ENCODE results near the gene FOXO3.

- TF ChIP-seq, protein P1, sequence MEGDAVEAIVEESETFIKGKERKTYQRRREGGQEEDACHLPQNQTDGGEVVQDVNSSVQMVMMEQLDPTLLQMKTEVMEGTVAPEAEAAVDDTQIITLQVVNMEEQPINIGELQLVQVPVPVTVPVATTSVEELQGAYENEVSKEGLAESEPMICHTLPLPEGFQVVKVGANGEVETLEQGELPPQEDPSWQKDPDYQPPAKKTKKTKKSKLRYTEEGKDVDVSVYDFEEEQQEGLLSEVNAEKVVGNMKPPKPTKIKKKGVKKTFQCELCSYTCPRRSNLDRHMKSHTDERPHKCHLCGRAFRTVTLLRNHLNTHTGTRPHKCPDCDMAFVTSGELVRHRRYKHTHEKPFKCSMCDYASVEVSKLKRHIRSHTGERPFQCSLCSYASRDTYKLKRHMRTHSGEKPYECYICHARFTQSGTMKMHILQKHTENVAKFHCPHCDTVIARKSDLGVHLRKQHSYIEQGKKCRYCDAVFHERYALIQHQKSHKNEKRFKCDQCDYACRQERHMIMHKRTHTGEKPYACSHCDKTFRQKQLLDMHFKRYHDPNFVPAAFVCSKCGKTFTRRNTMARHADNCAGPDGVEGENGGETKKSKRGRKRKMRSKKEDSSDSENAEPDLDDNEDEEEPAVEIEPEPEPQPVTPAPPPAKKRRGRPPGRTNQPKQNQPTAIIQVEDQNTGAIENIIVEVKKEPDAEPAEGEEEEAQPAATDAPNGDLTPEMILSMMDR (IDR thresholded peaks at IDR 0.05): no peak
- TF ChIP-seq REST (IDR thresholded peaks at IDR 0.05; ENCODE audit: insufficient read depth in 1 of 2, low read depth in 2 of 2, low read length in 1 of 2) (no peak), POLR2AphosphoS5 (IDR thresholded peaks at IDR 0.05; ENCODE audit: low read depth, low read length) (no peak), TCF7L2 (IDR thresholded peaks at IDR 0.05; ENCODE audit: low read depth, low read length) (no peak)
Observed at GRCh38 chr6:108694816-108695215, 134.1 kb downstream of the FOXO3 start.
